GM18505 (cell line): ENCODE measurements around the gene CNTN6.

Experiments used
- ATAC-seq: cut with Tn5 transposase; IDR thresholded peaks from one replicate; pipeline ENCODE4 v1.9.1; 2021; ENCODE audit not compliant: unreplicated experiment
- POLR2A ChIP-seq: IDR thresholded peaks from 4 replicates; pipeline ENCODE4 v1.6.1; 2011; ENCODE audit warnings: borderline replicate concordance; ENCODE audit not compliant: insufficient read depth, insufficient read length; ENCODE audit errors: extremely low read depth

CNTN6 gene

GRCh38 chr3:1442271-1442670 is 349.4 kb downstream of the CNTN6 start:
- TF ChIP-seq POLR2A = no peak
- peak; percentile 52 for ATAC-seq

GRCh38 chr3:1444195-1444594 is 351.4 kb downstream of the CNTN6 start:
- ATAC-seq = no peak
- no peak for TF ChIP-seq POLR2A

- TF ChIP-seq POLR2A = no peak
- ATAC-seq = no peak
Measured at GRCh38 chr3:1446531-1446930, 353.7 kb downstream of the CNTN6 start.

DNA sequence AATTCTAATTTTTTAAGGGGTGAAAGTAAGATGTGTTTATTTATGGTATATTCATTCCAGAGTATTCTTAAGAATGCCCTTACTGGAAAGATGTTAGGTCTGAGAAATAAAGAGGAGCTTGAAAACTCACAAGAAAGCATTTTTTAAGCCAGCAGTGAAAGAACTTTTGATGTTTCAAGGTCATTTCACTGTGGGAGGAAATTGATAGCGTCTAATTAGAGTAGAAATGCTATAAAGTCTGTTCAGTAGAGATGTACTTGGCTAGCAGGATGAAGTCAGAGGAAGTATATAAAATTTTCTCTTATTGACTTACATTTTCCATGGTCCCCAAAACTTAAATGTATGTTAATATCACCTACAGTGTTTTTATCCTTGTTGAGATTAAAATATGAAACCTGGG is 354.6 kb downstream of the CNTN6 start:
- TF ChIP-seq POLR2A = no peak
- ATAC-seq = no peak

DNA sequence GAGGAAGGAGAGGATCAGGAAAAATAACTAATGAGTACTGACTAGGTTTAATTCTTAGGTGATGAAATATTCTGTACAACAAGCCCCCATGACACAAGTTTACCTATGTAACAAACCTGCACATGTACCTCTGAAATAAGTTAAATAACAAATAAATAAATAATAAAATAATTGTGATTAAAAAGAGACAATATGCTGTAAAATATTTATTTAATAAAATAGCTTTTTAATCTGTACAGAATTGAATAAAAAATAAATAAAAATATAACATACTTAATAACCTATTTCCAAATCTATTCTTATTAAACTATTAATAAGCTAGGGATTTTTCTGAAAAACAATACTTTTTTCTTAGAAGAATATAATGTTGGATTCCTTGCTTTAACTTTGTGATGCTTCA is 355.6 kb downstream of the CNTN6 start:
- ATAC-seq = no peak
- TF ChIP-seq POLR2A = no peak
